HAP-1 (cell line): Measurements from ENCODE around the gene KRT33B.
A peak's percentile ranks its signal among the peaks of the same experiment; 100 is the strongest.

ENCODE experiments used
- DNase-seq, 2 experiments: peaks; one replicate each; pipeline ENCODE4 v3.0.0-alpha.2; 2016 to 2020; ENCODE audit warnings: low spot score in 2 of 2
- H3K27me3 ChIP-seq: fragments of 250-450 bp; sonication (Bioruptor Pico); 2 replicates; pipeline ENCODE4 v1.5.1; 2020; ENCODE audit warnings: low read depth, mild to moderate bottlenecking, moderate library complexity
- H3K36me3 ChIP-seq: fragments of 250-450 bp; sonication (Bioruptor Pico); replicated peaks from 2 replicates; pipeline ENCODE4 v1.5.1; 2020; ENCODE audit warnings: mild to moderate bottlenecking
- H3K4me1 ChIP-seq: fragments of 250-450 bp; sonication (Bioruptor Pico); 2 replicates; pipeline ENCODE4 v1.5.1; 2020; ENCODE audit warnings: mild to moderate bottlenecking
- H3K4me3 ChIP-seq: fragments of 250-450 bp; sonication (Bioruptor Pico); 2 replicates; pipeline ENCODE4 v1.5.1; 2020; ENCODE audit warnings: mild to moderate bottlenecking, moderate library complexity
- H3K9me3 ChIP-seq: fragments of 250-450 bp; sonication (Bioruptor Pico); 2 replicates; pipeline ENCODE4 v1.5.1; 2020; ENCODE audit warnings: mild to moderate bottlenecking, moderate library complexity
- in situ Hi-C: fragments of 300-500 bp; cut with MboI; formaldehyde crosslinking; loops from 3 replicates; pipeline ENCODE4 v1.14.3; 2020; ENCODE audit warnings: low sequenced_read_pairs, inconsistent platforms, mixed read lengths

The KRT33B gene

DNA sequence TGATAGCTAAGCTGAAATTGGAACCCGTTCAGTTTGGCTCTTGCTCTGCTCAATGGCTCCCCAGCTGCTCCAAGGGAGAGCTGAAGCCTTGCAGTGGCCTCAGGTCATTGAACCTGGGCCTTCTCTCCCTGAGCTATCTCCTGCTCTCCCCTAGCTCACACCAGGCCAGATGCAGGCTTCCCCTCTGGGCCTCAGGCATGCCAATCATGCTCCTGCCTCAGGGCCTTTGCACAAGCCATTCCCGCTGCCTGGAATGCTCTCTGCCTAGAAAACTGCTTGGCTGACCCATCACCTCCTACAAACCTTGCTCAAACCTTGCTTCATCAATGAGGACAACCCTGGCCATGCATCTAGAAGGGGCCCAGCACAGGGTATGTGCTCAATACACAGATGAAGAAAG is 37.4 kb downstream of the KRT33B start:
- H3K4me3 ChIP-seq: no peak overlapping the region
- in situ Hi-C loops: loop anchor here (25.0 kb wide), 2 partner anchors 330 to 420 kb away; no protein-coding TSS in a partner anchor
- no peaks in the 10 kb centered on the region for H3K36me3 ChIP-seq
- H3K9me3 ChIP-seq: no peaks in the 10 kb centered on the region
- no peaks in the 10 kb centered on the region for H3K4me1 ChIP-seq
- no peak for DNase-seq
- H3K27me3 ChIP-seq: no peaks in the 10 kb centered on the region

DNA sequence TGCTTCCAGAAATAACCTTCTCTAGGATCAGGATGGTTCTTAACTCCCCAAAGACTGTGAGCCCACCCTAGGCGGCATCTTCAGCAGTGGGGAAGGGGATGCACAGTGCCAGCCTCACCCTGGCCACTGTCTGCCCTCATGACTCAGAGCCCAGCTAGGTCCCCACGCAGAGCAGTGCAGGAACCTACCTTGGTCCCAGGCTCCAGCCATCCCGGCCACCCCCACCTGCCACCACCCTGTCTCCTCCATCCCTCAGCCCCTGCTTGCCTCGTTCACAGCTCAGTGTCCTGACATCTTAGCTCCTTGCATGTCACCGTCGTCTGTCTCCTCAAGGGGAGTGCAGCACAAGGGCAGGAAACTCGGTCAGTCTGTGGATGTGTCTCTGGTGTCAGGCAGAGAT is 38.0 kb downstream of the KRT33B start:
- no peaks in the 10 kb centered on the region for H3K4me1 ChIP-seq
- H3K27me3 ChIP-seq: no peaks in the 10 kb centered on the region
- no peak overlapping the region for H3K4me3 ChIP-seq
- in situ Hi-C loops: loop anchor here (25.0 kb wide), 2 partner anchors 331 to 419 kb away; no protein-coding TSS in a partner anchor
- H3K36me3 ChIP-seq: no peaks in the 10 kb centered on the region
- no peaks in the 10 kb centered on the region for H3K9me3 ChIP-seq
- no peak for DNase-seq

DNA sequence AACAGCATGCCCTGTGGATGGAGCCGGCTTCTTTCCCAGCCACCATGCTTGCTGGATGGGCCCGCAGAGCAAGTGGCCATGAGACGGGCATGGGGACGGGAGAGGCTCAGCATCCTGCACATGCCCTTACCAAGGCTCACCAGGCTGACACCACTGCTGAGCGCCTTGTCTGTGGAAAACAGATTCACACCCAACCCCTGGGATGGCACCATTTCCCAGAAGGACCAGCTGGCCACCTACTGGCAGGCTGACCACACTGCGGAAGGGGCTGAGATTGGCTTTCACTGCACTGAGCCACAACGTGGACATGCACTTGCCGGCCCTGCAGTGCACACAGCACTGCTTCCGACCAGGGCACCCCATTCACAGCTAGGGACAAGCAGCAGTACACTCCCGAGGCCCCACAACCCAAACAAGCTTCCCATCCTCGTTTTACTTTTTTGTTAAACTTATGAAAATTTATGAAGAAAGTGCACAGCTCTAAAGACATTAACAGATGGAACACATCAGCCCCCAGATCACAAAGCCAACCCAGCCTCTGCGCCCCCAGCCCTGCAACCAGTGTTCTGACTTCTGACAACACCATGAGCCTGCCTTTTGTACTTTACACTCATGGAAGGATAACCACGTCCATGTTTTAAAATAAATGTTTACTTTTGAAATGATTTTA is 40.2 kb downstream of the KRT33B start:
- H3K27me3 ChIP-seq: no peaks in the 10 kb centered on the region
- H3K9me3 ChIP-seq: no peaks in the 10 kb centered on the region
- DNase-seq: peak in 1 of 2 experiments; percentile 64
- in situ Hi-C loops: loop anchor here (25.0 kb wide), 2 partner anchors 333 to 417 kb away; no protein-coding TSS in a partner anchor
- H3K4me3 ChIP-seq: no peak overlapping the region
- no peaks in the 10 kb centered on the region for H3K4me1 ChIP-seq
- H3K36me3 ChIP-seq: no peaks in the 10 kb centered on the region

DNA sequence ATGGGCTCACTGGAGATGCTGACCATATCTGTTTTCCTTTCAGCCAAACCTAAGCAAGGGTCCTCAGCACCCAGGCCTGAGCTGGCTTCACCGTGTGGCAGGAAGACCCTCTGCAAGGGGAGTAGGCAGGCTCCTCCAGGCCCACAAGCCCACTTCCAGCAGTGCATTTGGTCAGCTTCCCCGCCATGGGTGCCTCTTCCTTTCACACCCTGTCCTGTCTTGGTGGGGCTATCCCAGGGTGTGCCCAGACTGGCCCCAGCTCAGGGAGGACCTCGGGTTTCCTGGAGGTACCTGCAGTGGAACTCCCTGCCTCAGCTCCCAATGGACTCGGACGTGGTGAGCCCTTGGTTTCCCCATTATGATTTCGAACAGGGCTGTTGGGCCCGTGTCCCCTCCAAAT is 41.4 kb downstream of the KRT33B start:
- H3K4me3 ChIP-seq: no peak overlapping the region
- H3K27me3 ChIP-seq: no peaks in the 10 kb centered on the region
- no peak for DNase-seq
- in situ Hi-C loops: loop anchor here (25.0 kb wide), 2 partner anchors 334 to 416 kb away; no protein-coding TSS in a partner anchor
- H3K9me3 ChIP-seq: no peaks in the 10 kb centered on the region
- H3K4me1 ChIP-seq: no peaks in the 10 kb centered on the region
- H3K36me3 ChIP-seq: no peaks in the 10 kb centered on the region

DNA sequence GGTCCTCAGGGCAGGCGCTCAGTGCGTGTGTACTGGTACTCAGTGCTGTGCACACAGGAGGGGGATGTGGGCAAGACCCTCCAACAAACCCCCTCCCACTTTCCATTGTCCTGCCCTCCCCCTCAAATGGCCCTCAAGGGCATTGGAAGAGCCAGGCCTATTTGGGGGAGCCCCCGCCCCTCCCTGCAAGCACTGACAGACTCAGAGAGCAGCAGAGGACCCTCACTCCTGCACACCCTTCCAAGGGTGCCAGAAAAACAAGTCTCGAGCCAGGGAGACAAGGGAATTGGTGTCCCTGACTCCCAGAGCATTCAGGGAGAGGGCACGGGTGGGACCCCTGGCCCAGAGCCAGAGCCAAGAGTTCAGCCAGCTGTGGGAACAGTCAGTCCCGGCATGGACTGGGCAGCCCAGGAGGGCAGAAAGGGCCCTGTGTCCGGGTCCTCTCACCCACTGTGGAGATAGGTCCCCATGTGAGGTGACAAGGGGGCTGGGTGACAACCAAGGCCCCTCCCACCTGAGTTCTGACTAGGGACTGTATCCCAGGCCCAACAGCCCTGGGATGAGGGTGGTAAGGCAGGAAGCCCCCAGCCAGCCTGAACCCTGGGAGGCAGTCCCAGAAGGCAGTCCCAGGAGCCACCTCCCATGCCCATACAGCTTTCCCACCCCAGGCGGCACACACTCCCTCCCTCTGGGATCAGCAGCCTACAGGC is 42.0 kb downstream of the KRT33B start:
- Histone ChIP-seq H3K9me3 (no peaks in the 10 kb centered on the region), H3K4me3 (no peak overlapping the region), H3K4me1 (no peaks in the 10 kb centered on the region), H3K36me3 (no peaks in the 10 kb centered on the region), H3K27me3 (no peaks in the 10 kb centered on the region)
- DNase-seq: no peak
- in situ Hi-C loops: loop anchor here (25.0 kb wide), 2 partner anchors 335 to 415 kb away; no protein-coding TSS in a partner anchor

DNA sequence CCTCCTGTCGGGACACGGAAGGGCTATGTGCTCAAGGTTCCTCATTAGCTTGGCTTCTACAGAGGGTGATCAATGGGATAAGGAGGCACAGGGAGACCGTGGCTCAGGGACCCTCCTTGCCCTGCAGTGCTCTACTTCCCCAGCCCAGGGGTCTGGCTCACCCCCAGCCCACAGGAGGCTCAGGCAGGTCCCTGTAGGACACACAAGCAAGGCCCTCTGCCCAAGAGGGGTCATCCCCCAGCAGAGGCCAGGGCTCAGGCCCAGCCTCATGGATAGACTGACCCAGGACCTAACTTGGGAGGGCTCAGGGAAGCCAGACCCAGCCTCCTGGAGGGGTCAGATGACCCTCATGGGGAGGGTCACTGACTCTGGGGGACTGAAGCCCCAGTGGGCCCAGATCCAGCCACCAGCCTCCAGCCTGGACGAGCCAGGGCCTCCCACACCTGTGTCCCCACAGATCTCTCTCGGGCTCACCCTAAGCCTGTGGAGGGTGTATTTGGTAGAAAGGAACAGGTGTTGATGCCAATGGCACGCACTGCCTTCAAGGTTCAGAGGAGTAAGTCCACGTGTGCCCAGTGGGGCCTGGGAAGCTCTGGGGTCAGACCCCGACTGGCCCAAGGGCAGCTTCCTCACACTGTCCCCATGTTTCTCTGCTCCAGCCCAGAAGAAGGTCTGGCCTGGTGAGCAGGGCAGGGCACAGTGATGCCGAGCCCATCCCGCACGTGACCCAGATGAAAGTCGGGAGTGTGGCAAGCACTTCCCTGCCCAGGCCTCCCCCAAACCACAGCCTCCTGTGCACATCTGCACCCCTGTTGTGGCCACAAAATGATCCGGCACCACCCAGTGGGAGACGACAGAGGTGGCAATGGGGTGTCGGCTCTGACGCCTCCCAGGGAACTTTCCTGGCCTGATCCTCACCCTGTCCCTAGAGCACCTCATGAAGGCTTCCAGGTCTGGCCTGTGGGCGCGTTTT is 43.2 kb downstream of the KRT33B start:
- H3K4me1 ChIP-seq: no peaks in the 10 kb centered on the region
- in situ Hi-C loops: loop anchor here (25.0 kb wide), 2 partner anchors 336 to 414 kb away; no protein-coding TSS in a partner anchor
- H3K9me3 ChIP-seq: no peaks in the 10 kb centered on the region
- H3K27me3 ChIP-seq: no peaks in the 10 kb centered on the region
- H3K4me3 ChIP-seq: no peak overlapping the region
- H3K36me3 ChIP-seq: no peaks in the 10 kb centered on the region
- DNase-seq: no peak

DNA sequence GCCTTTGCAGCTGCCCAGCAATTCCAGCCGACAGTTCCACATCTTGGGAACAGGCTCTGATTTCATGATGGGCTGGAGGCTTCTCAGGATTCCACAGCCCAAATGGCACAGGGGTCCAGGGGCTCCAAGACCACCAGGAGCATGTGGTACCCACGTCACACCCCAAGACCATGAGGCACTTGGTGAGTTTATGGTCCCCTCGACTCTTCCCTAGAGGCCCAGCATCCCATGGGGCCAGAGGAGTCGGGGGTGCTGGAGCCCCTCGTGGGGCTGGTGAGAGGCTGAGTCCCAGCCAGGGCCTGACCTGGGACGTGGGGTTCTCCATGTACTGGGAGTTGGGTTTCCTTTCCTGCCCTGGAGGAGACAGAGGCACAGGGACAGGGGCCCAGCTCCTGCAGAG is 44.0 kb downstream of the KRT33B start:
- H3K36me3 ChIP-seq: no peaks in the 10 kb centered on the region
- in situ Hi-C loops: loop anchor here (25.0 kb wide), 2 partner anchors 337 to 413 kb away; no protein-coding TSS in a partner anchor

DNA sequence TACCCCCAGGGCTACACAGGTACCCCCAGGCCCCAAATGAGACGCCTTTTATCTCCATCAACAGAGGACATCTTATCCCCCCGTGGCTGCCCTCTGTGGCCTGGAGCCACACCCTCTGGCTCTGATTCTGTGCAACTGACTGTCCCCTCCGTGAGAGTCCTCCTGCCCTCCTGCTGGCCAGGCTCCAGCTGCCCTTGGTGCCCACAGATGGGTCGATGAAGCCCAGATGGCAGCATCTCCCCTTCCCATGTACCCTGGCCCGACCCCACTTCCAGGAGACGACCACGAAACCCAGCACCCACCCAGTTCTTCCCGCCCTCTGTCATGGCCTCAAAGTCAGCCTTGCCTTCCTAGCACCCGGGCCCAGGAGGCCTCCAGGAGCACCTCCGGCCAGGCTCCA is 44.5 kb downstream of the KRT33B start:
- Histone ChIP-seq H3K36me3 (no peaks in the 10 kb centered on the region), H3K9me3 (no peaks in the 10 kb centered on the region), H3K27me3 (no peaks in the 10 kb centered on the region), H3K4me3 (no peak overlapping the region), H3K4me1 (no peaks in the 10 kb centered on the region)
- in situ Hi-C loops: loop anchor here (25.0 kb wide), 2 partner anchors 337 to 413 kb away; no protein-coding TSS in a partner anchor
- DNase-seq: no peak

More for the DNA sequence above, 44.0 kb downstream of the KRT33B start:
- DNase-seq: no peak
- Histone ChIP-seq H3K9me3 (no peaks in the 10 kb centered on the region), H3K27me3 (no peaks in the 10 kb centered on the region), H3K4me1 (no peaks in the 10 kb centered on the region), H3K4me3 (no peak overlapping the region)

DNA sequence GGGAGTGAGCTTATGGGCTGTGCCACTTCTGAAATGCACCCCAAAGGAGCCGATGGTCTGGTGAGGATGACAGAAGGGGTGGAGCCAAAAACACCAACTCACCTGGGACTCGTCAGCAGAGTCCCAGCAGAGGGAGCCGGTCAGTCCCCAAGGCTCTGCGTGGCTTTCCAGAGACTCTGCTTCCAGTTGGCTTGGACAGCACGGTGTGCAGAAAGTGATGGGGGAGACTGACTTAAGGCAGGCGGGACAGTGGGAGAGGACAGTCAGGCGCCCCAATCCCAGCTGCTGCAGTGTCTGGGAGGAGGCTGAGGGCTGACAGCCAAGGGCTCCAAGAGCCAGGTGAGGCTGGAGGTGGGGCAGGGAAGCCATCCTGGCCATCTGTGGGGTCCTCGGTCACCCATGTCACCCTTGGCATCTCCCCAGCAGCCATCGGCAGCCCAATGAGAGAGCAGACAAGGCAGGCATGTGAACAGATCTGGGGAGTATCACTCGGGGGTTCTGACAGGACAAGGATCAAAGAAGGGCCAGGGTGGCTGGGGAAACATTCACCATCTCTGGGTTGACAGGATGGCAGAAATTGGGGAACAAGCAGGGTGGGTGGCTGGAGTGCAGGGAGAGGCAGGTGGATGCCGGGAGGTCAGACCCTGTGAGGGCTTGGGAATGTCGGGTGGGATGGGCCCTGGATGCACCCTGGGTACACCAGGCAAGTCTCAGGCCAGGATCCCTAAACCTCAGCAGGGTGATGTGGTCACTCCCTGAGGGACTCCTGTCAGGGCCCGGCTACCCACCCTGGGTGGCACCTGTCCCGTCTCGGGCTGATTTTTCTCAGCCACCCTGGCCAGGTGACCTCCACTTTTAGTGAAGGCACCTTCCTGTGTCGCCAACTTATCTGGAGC is 45.2 kb downstream of the KRT33B start:
- in situ Hi-C loops: loop anchor here (25.0 kb wide), 2 partner anchors 338 to 412 kb away; no protein-coding TSS in a partner anchor
- Histone ChIP-seq H3K9me3 (no peaks in the 10 kb centered on the region), H3K4me3 (no peak overlapping the region), H3K27me3 (no peaks in the 10 kb centered on the region), H3K36me3 (no peaks in the 10 kb centered on the region), H3K4me1 (no peaks in the 10 kb centered on the region)
- peak in 1 of 2 experiments; percentile 25 for DNase-seq

DNA sequence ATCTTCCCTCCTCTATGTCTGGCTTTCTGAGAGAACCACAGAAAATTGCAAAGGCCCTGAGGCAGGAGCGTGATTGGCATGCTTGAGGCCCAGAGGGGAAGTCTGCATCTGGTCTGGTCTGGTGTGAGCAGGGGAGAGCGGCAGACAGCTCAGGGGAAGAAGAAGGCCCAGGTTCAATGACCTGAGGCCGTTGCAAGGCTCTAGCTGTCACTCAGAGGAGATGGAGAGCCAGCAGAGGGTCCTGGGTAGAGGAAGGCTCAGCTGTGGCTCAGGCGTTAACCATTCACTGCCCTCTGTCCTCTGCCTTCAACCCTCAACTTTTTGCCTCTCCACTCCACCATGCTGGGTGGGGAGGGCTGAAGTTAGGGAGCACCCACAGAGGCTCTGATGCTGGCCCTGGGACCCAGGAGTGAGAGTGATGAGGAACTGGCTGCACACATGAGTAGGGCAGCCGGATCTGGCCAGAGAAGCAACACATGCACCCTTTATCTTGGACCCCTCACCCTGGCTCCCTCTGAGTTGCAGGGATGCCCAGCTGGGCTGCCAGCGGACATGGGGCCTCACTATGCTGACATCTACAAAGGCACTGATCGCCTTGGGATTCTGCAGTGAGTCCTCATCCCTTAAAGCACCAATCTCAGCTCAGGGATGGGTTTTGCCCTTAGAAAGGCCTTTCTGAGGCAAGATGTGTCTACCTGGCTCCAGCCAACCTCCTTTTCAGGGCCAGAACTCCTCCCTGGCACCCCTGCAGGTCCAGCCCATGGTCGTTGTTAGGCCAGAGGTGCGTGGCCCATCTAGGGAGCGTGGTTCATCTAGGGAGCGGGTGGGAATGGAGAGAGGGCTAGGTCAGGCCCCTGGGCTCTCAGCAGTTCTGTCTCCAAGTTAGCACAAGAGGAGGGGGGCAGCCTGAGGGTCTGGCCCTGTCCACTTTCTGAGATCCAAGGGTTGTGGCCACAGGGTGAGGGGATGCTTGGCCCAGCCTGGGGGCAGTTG is 46.4 kb downstream of the KRT33B start:
- H3K9me3 ChIP-seq: no peaks in the 10 kb centered on the region
- no peak overlapping the region for H3K4me3 ChIP-seq
- no peaks in the 10 kb centered on the region for H3K4me1 ChIP-seq
- no peak for DNase-seq
- in situ Hi-C loops: no loop called here
- no peaks in the 10 kb centered on the region for H3K36me3 ChIP-seq
- H3K27me3 ChIP-seq: no peaks in the 10 kb centered on the region

DNA sequence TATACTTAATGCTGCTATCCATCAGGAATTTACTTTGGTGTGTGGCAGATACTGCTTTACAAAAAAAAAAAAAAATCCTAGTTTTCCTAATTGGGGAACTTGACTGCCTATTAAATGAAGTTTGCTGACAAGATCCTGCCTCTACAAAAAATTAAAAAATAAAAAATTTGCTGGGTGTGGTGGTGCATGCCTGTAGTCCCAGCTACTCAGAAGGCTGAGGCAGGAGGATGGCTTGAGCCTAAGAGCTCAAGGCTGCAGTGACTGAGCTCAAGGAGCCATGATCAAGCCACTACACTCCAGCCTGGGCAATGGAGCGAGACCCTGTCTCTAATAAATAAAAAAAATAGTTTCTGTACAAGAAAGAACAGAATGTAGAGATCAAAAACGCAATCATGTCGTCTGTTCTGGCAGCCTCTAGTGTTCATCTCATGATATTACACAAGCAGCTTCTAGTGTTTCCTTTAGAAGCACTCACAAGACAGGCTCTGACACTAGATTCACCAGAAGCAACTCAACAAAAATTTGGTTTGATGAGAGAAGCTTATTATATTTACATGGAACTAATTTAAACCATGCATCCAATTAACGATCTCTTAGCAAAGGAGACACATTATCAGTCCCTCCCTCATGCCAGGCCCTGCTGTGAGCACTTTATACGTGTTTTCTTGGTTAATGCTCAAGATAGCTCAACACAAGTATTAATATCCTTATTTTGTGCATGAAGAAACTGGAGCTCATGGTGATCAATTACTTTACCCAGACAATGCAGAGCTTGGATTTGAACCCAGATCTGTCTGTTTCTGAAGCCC is 47.3 kb downstream of the KRT33B start:
- H3K36me3 ChIP-seq: no peaks in the 10 kb centered on the region
- no peaks in the 10 kb centered on the region for H3K9me3 ChIP-seq
- no peak overlapping the region for H3K4me3 ChIP-seq
- H3K4me1 ChIP-seq: no peaks in the 10 kb centered on the region
- peak; percentile 15 to 21 for DNase-seq
- in situ Hi-C loops: no loop called here
- no peaks in the 10 kb centered on the region for H3K27me3 ChIP-seq
